PFSK-1 (cell line): Measurements from ENCODE around the gene GRAMD1C.

Experiments used
- FOXP2 ChIP-seq: optimal IDR thresholded peaks from 2 replicates; pipeline ENCODE3; 2011; ENCODE audit warnings: borderline replicate concordance, control low read depth, inconsistent platforms; ENCODE audit not compliant: insufficient read depth; ENCODE audit errors: extremely low read length, extremely low read depth
- POLR2AphosphoS5 ChIP-seq: IDR thresholded peaks from 2 replicates; pipeline ENCODE4 v1.6.1; 2012; ENCODE audit warnings: low read depth, mild to moderate bottlenecking, control low read depth, low read length, moderate library complexity
- SIN3A ChIP-seq: IDR thresholded peaks from 2 replicates; pipeline ENCODE4 v1.6.1; 2012; ENCODE audit warnings: mild to moderate bottlenecking, low read length, moderate library complexity, borderline replicate concordance; ENCODE audit not compliant: insufficient read depth
- TAF1 ChIP-seq: IDR thresholded peaks from 2 replicates; pipeline ENCODE4 v1.6.1; 2012; ENCODE audit warnings: low read length, control low read depth, borderline replicate concordance; ENCODE audit not compliant: insufficient read depth
- TF ChIP-seq, protein P1 (sequence below), 2 experiments: IDR thresholded peaks; 2 replicates each; pipeline versions ENCODE4 v1.6.1 to v1.8.0; 2011 to 2012; ENCODE audit warnings: low read depth in 2 of 2, low read length in 2 of 2, control low read depth in 1 of 2, inconsistent platforms in 1 of 2, mild to moderate bottlenecking in 1 of 2, moderate library complexity in 1 of 2; ENCODE audit not compliant: insufficient read depth in 1 of 2

DNA sequence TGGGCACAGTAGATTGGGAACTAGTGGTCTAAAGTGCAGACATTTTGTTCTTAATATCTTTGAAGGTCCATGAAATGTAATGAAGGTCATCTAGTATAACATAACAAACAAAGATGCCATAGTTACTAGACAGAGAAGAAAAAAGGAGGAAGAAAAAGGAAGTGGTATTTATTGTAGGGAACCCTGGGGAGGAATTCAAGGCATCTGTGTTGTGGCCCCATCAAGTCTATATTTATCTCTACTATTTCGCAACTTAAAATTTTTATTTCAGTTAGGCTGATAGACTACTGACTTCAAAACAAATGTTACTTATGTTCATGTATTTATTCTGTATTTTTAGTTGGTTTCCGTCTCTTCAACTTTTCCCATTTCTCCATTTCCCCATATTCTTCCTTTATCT is 60.3 kb downstream of the GRAMD1C start:
- TF ChIP-seq TAF1, result no peak
- TF ChIP-seq FOXP2, result no peak
- TF ChIP-seq, protein P1, sequence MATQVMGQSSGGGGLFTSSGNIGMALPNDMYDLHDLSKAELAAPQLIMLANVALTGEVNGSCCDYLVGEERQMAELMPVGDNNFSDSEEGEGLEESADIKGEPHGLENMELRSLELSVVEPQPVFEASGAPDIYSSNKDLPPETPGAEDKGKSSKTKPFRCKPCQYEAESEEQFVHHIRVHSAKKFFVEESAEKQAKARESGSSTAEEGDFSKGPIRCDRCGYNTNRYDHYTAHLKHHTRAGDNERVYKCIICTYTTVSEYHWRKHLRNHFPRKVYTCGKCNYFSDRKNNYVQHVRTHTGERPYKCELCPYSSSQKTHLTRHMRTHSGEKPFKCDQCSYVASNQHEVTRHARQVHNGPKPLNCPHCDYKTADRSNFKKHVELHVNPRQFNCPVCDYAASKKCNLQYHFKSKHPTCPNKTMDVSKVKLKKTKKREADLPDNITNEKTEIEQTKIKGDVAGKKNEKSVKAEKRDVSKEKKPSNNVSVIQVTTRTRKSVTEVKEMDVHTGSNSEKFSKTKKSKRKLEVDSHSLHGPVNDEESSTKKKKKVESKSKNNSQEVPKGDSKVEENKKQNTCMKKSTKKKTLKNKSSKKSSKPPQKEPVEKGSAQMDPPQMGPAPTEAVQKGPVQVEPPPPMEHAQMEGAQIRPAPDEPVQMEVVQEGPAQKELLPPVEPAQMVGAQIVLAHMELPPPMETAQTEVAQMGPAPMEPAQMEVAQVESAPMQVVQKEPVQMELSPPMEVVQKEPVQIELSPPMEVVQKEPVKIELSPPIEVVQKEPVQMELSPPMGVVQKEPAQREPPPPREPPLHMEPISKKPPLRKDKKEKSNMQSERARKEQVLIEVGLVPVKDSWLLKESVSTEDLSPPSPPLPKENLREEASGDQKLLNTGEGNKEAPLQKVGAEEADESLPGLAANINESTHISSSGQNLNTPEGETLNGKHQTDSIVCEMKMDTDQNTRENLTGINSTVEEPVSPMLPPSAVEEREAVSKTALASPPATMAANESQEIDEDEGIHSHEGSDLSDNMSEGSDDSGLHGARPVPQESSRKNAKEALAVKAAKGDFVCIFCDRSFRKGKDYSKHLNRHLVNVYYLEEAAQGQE (IDR thresholded peaks at IDR 0.05; ENCODE audit: insufficient read depth in 1 of 2, low read depth in 2 of 2, low read length in 2 of 2), result no peak
- no peak for TF ChIP-seq POLR2AphosphoS5
- TF ChIP-seq SIN3A, result no peak
